Ishikawa (cell line): ENCODE results near the gene PAIP2.

Source experiments
- CEBPB ChIP-seq: IDR thresholded peaks from 2 replicates; pipeline ENCODE4 v1.6.1; 2012
- CREB1 ChIP-seq: IDR thresholded peaks from 2 replicates; pipeline ENCODE4 v1.6.1; 2012; ENCODE audit warnings: low read depth
- EGR1 ChIP-seq: IDR thresholded peaks from 2 replicates; pipeline ENCODE4 v1.6.1; 2012
- EP300 ChIP-seq: IDR thresholded peaks from 2 replicates; pipeline ENCODE4 v1.6.1; 2012; ENCODE audit warnings: borderline replicate concordance
- FOXM1 ChIP-seq: IDR thresholded peaks from 2 replicates; pipeline ENCODE4 v1.6.1; 2012; ENCODE audit warnings: low read depth, borderline replicate concordance
- NFIC ChIP-seq: IDR thresholded peaks from 2 replicates; pipeline ENCODE4 v1.6.1; 2012
- RAD21 ChIP-seq: IDR thresholded peaks from 2 replicates; pipeline ENCODE4 v1.6.1; 2012; ENCODE audit warnings: low read depth
- TAF1 ChIP-seq: IDR thresholded peaks from 2 replicates; pipeline ENCODE4 v1.6.1; 2012; ENCODE audit warnings: low read depth, mild to moderate bottlenecking
- TCF12 ChIP-seq: IDR thresholded peaks from 2 replicates; pipeline ENCODE4 v1.6.1; 2012; ENCODE audit warnings: low read depth
- TEAD4 ChIP-seq: IDR thresholded peaks from 2 replicates; pipeline ENCODE4 v1.6.1; 2012
- YY1 ChIP-seq: IDR thresholded peaks from 2 replicates; pipeline ENCODE4 v1.6.1; 2012; ENCODE audit warnings: low read depth
- ZBTB7A ChIP-seq: IDR thresholded peaks from 2 replicates; pipeline ENCODE4 v1.6.1; 2012; ENCODE audit warnings: low read depth
- TF ChIP-seq, protein P1 (sequence below): IDR thresholded peaks from 2 replicates; pipeline ENCODE4 v1.6.1; 2012
- TF ChIP-seq, protein P2 (sequence below): IDR thresholded peaks from 2 replicates; pipeline ENCODE4 v1.6.1; 2012; ENCODE audit warnings: low read depth, mild to moderate bottlenecking
- TF ChIP-seq, protein P3 (sequence below): IDR thresholded peaks from 2 replicates; pipeline ENCODE4 v1.6.1; 2012

Gene PAIP2

DNA sequence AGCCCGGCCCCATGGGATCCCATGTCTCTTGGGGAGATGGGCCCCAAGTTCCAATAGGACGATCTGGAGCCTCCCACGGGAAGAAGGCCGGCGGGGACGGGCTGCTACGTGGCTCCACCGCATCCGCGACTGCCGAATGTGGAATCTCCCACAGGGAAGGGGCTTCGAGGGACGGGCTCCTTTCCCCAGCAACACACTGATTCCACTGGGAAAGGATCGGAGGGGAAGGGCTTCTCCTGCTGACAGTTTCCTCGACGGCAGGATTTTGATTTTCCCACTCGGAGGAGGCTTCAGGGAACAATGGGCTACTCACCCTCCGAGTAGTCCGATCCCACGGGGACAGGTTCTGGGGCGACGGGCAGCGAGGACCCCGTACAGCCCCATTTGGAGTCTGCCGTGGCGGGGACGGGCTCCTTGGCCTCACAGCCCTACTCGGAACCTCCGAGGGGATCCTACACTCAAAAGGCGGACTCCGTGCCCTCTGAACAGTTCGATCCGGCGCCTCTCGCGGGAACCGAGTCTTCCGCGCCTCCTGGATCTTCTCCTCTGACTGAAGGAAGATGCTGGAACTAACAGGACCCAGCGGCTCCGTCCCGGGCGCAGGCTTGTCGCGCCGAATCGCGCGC lies 52.0 kb downstream of the PAIP2 start:
- no peak for TF ChIP-seq TAF1
- TF ChIP-seq EP300, result no peak
- TF ChIP-seq, protein P1, sequence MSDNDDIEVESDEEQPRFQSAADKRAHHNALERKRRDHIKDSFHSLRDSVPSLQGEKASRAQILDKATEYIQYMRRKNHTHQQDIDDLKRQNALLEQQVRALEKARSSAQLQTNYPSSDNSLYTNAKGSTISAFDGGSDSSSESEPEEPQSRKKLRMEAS, result no peak
- TF ChIP-seq, protein P2, sequence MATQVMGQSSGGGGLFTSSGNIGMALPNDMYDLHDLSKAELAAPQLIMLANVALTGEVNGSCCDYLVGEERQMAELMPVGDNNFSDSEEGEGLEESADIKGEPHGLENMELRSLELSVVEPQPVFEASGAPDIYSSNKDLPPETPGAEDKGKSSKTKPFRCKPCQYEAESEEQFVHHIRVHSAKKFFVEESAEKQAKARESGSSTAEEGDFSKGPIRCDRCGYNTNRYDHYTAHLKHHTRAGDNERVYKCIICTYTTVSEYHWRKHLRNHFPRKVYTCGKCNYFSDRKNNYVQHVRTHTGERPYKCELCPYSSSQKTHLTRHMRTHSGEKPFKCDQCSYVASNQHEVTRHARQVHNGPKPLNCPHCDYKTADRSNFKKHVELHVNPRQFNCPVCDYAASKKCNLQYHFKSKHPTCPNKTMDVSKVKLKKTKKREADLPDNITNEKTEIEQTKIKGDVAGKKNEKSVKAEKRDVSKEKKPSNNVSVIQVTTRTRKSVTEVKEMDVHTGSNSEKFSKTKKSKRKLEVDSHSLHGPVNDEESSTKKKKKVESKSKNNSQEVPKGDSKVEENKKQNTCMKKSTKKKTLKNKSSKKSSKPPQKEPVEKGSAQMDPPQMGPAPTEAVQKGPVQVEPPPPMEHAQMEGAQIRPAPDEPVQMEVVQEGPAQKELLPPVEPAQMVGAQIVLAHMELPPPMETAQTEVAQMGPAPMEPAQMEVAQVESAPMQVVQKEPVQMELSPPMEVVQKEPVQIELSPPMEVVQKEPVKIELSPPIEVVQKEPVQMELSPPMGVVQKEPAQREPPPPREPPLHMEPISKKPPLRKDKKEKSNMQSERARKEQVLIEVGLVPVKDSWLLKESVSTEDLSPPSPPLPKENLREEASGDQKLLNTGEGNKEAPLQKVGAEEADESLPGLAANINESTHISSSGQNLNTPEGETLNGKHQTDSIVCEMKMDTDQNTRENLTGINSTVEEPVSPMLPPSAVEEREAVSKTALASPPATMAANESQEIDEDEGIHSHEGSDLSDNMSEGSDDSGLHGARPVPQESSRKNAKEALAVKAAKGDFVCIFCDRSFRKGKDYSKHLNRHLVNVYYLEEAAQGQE, result no peak

DNA sequence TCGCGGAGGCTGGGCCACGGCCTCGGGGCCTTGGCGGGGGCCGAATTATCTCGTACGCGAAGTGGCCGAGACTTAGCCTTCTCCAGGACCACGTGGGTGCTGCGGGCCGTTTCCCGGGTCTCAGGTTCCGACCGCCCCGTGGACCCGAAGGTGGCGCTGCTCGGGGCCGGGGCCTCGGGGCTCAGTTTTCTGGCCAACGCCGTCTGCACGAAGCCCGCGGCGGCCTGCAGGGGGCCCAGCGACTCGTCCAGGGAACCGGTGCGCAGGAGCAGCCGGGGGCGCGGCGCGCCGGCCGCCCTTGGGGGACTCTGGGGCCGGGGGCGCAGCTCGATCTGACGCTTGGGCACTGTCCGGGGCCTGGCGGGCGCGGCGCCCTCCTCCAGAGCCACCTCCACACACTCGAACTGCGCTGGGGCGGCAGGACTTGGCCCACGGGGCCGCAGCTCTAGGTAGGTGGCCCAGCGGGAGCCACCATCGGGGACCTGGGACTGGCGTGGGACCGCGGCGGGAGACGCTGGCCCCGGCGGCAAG lies 52.5 kb downstream of the PAIP2 start:
- TF ChIP-seq CREB1 (no peak), ZBTB7A (no peak), TCF12 (no peak), RAD21 (no peak), TAF1 (no peak), FOXM1 (no peak), CEBPB (no peak), TEAD4 (no peak), EGR1 (no peak), YY1 (no peak), EP300 (no peak), NFIC (no peak)
- TF ChIP-seq, protein P3, sequence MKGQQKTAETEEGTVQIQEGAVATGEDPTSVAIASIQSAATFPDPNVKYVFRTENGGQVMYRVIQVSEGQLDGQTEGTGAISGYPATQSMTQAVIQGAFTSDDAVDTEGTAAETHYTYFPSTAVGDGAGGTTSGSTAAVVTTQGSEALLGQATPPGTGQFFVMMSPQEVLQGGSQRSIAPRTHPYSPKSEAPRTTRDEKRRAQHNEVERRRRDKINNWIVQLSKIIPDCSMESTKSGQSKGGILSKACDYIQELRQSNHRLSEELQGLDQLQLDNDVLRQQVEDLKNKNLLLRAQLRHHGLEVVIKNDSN, result no peak
- TF ChIP-seq, protein P2, result no peak
- TF ChIP-seq, protein P1, result no peak

DNA sequence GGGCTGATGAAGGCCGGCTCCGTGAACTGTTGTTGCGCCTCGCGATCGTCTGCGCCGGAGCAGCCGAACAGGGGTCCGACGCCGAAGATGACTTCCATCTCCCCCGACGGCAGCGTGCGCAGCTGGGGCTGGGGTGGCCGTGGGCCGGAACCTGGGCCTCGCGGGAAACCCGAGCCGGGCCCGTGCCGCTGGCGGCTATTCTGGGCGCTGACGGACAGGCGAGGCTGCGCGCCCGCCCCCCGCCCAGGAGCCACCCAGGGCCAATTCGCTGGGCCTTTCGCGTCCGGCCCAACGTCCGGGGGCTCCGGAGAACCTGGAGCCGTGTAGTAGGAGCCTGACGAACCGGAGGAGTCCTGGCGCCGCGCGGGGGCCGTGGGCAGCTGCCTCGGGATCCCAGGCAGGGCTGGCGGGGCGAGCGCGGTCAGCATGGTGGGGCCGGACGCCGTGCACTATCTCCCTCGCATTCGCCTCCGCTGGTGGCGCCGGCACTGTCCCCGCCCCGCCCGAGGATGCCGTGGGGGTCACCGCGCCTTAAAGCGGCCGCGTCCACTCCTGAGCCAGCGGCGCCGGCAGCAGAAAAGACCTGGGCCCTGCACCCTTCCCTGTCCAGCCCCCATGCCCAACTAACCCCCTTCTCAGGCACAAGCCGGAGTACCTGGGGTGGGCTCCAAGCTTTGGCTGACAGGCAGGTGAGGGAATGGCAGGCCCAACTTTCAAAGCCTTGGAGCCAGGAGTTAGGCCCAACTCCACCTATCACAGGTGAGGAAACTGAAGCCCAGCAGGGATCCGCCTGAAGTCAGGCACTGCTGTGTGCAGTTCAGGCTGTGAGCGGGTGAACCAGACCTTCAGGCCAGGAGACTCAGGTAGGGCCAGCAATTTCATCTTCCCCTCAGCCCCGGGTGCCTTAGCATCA lies 53.3 kb downstream of the PAIP2 start, which contains the start of gene PROB1:
Gene PROB1 (minus strand): TSS at position 451 of the 913 bp plus-strand sequence. CDS start 23 bp downstream, at position 428.
- TF ChIP-seq YY1 (no peak), CEBPB (no peak)

DNA sequence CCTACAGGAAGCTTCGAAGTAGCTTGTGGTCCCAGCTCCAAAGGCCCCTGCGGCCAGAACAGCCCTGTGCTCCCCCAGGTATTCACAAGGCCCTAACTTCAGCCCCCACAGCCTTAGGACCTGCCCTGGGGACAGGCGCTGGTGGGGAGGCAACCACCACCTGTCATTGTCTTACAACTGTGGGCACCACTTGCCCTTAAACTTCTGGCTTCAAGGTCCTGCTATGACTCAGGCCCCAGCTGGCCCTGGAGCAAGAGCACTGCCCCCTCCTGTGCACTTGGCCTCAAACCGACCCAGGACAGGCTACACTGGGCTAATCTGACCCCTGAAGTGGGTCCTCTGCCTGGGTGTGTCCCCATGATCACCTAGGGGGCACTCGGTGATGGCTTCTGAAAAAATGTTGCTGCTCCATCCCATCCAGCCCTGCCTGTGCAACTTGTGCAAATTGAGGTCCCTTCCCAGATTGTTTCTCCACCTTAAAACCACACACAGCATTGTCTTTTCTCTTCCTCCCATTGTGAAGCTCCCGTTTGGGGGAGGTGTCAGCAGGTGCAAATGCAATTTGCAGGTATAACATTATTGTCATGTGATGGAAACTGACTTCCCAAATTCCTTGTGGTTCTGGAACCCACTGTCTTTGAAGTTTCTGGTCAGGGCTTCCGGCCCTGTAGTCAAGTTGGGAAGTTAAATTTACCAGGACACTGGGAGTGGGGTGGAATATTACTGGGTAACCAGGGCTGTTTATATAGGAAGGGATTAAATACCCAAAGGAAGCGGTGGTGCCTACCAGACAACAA lies 54.4 kb downstream of the PAIP2 start:
- TF ChIP-seq CREB1, result no peak
- no peak for TF ChIP-seq TEAD4
- TF ChIP-seq EGR1, result no peak
- TF ChIP-seq NFIC, result no peak
- TF ChIP-seq, protein P1, result no peak
- TF ChIP-seq, protein P3, result no peak
- no peak for TF ChIP-seq EP300
- TF ChIP-seq RAD21, result no peak
- TF ChIP-seq, protein P2, result no peak
- no peak for TF ChIP-seq YY1
- no peak for TF ChIP-seq ZBTB7A
- TF ChIP-seq TAF1, result no peak
